KOPT-K1 (cell line): ENCODE results near the gene CHSY1.
A peak's percentile ranks its signal among the peaks of the same experiment; 100 is the strongest.

Experiments used
- H3K27ac ChIP-seq: fragments of 200-600 bp; sonication (generic); 2 replicates; pipeline ENCODE4 v1.5.1; 2016; ENCODE audit warnings: antibody characterized with exemption, mild to moderate bottlenecking, low read depth, low read length; ENCODE audit not compliant: poor library complexity, severe bottlenecking
- H3K36me3 ChIP-seq: fragments of 200-600 bp; sonication (generic); 2 replicates; pipeline ENCODE4 v1.5.1; 2017; ENCODE audit warnings: antibody characterized with exemption, mild to moderate bottlenecking, low read length, moderate library complexity; ENCODE audit not compliant: insufficient read depth
- H3K9me3 ChIP-seq: fragments of 200-600 bp; sonication (generic); 2 replicates; pipeline ENCODE4 v1.5.1; 2017; ENCODE audit warnings: antibody characterized with exemption, low read length, mild to moderate bottlenecking; ENCODE audit not compliant: insufficient read depth, poor library complexity, severe bottlenecking

The CHSY1 gene

GRCh38 chr15:101198031-101198575 lies 53.7 kb downstream of the CHSY1 start:
- Histone ChIP-seq H3K36me3 (no peaks in the 10 kb centered on the region), H3K27ac (no peak overlapping the region), H3K9me3 (no peaks in the 10 kb centered on the region)

GRCh38 chr15:101194546-101195125 lies 57.2 kb downstream of the CHSY1 start:
- Histone ChIP-seq H3K9me3 (no peaks in the 10 kb centered on the region), H3K36me3 (no peaks in the 10 kb centered on the region), H3K27ac (peak overlapping the region; percentile 15)

- Histone ChIP-seq H3K27ac (peak overlapping the region; percentile 15), H3K36me3 (no peaks in the 10 kb centered on the region), H3K9me3 (no peaks in the 10 kb centered on the region)
These were observed 57.9 kb downstream of the CHSY1 start for GRCh38 chr15:101193806-101194545.

- H3K9me3 ChIP-seq, result no peaks in the 10 kb centered on the region
- H3K36me3 ChIP-seq, result no peaks in the 10 kb centered on the region
- no peak overlapping the region for H3K27ac ChIP-seq
These were observed 58.7 kb downstream of the CHSY1 start for GRCh38 chr15:101193120-101193644.

DNA sequence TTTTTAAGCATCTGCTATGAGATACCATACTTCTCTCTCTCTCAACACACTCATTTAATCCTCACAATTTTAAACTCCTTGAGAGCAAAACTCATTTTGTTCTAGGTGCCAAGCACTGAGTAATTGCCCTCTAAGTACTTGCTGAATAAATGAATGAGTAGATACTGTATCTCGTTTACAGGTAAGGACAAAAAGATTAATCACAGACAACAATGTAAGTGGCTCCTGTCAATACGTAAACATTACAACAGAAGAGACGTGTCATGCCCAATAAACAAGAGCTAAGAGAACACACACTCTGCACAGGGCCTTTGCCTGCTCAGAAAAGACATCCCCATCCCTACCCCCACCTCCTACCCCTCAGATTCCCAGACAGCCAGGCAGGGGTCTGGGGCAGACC lies 59.8 kb downstream of the CHSY1 start:
- no peak overlapping the region for H3K27ac ChIP-seq
- no peaks in the 10 kb centered on the region for H3K9me3 ChIP-seq
- H3K36me3 ChIP-seq, result no peaks in the 10 kb centered on the region; the same call in 1 of the 2 replicates

DNA sequence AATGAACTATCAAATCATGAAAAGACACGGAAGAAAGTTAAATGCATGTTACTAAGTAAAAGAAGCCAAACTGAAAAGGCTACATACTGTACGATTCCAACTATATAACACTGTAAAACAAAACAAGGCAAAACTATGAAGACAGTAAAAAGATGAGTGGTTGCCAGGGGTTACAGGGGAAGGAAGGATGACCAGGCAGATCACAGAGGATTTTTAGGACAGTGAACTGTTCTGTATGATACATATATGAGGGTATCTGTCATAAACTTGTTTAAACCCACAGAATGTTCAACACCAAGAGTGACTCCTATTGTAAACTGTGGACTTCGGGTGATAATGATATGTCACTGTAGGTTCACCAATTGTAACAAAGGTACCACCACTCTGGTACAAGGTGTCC lies 60.6 kb downstream of the CHSY1 start:
- H3K27ac ChIP-seq, result no peak overlapping the region
- H3K9me3 ChIP-seq, result no peaks in the 10 kb centered on the region
- peaks cover 6% of the 10 kb centered on the region; the same call in 1 of the 2 replicates for H3K36me3 ChIP-seq

DNA sequence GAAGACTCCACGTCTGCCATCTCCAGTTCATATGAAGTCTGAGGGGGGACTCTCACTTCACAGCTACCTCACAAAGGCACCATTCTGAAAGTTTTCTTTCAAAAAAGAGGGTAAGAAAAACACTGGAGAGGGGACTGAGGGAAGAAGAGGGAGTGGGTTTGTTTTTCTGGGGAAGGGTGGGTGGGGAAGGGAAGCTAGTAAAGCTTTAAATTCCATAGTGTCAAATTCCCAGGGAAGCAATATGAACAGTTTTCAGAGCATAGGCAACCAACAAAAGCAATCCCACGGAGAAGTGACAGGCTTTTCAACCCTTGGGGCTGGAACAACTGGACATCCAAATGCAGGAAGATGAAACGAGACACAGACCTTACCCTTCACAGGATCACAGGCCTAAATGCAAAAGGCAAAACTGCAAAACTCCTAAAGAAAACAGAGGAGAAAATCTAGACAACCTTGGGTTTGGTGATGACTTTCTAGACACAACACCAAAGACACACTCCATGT lies 61.7 kb downstream of the CHSY1 start:
- H3K27ac ChIP-seq, result no peak overlapping the region
- H3K36me3 ChIP-seq, result peaks cover 6% of the 10 kb centered on the region; the same call in 1 of the 2 replicates
- H3K9me3 ChIP-seq, result no peaks in the 10 kb centered on the region

DNA sequence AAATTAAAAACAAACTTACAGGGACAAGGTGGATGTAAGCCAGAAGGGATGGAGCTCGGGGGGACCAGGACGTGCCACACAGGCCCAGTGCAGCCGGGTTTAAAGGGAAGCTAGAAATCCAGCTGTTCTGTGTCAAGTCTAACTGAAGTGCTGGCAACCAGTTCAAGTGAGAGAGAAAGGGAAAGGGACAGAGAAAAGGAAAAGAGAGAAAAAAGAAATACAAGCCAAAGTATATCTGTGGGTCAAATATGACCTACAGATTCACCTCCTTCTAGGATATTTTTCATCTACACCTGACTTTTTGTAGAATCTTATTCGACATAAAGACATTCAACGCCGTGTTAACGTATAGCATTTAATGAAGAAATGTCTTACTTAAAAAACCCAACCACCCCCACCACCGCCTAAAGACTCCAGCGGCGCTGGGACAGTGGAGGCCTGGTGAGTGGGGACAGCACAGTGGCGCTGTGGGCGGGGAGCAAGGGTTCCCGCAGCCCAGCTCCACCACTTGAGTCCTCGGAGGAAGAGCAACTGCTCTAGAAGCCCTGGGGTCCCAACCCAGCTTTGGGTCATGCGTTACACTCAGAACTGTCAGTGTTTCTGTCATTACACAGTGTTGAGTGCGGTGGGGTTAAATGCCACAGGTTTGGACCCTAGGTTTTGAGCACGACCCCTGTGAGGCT lies 62.3 kb downstream of the CHSY1 start:
- peaks cover 6% of the 10 kb centered on the region; the same call in 1 of the 2 replicates for H3K36me3 ChIP-seq
- no peaks in the 10 kb centered on the region for H3K9me3 ChIP-seq
- H3K27ac ChIP-seq, result no peak overlapping the region

GRCh38 chr15:101188637-101189408 lies 63.0 kb downstream of the CHSY1 start:
- H3K9me3 ChIP-seq, result no peaks in the 10 kb centered on the region
- no peak overlapping the region for H3K27ac ChIP-seq
- peaks cover 6% of the 10 kb centered on the region; the same call in 1 of the 2 replicates for H3K36me3 ChIP-seq

DNA sequence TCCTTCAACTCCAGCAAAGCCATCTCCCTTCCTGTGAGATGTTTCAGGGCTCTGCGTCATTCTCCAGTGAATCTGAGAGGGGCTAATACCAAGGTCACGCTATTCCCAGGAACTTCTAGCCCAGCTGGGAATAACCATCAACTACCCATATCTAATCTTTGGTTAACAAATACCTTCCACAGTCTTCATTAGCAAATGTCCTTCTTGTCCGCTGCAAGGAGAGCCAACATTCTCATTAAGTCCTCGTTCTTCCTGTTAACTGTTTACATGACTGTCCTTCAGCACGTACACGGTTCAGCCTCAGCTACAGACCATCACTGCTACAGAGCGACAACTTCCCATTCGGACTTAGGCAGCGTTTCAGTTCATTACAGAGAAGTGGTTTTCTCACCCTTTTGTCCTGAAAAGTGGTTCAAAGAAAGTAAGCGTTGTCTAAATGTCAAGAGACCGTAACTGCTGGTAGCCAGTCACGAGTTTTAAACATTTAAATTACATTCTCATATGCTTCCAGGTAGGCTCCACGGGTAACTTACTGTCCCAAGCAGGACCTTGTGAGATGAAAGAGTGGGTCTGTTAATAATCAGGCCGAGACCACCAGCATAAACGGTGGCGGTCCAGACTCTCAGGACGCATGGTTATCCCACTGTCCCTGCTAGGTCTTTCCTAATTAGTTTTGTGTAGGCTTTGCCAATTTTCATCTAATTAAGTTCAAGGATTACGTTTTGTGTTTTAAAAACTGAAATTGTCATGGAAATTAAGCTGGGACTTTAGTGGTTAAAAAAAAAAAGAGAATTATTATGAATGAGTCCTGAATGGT lies 63.8 kb downstream of the CHSY1 start:
- H3K36me3 ChIP-seq, result peaks cover 12% of the 10 kb centered on the region; the same call in 1 of the 2 replicates
- H3K27ac ChIP-seq, result no peak overlapping the region

DNA sequence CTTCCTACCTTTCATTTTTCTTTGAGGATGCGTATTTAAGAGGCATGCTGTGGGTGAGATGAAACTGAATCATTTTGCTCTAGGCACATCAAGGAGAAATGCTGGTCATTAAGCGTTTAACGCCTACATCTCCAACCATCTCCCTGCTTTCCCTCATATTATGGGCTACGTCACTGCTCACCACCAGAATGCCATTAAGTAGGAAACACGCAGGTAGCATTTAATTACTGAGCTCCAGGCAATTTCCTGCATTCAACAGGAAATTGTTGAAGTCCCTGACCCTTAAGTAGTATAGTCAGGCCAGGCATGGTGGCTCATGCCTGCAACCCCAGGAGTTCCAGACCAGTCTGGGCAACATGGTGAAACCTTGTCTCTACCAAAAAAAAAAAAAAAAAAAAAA lies 66.1 kb downstream of the CHSY1 start:
- no peak overlapping the region for H3K27ac ChIP-seq
- H3K36me3 ChIP-seq, result peaks cover 12% of the 10 kb centered on the region; the same call in 1 of the 2 replicates
- no peaks in the 10 kb centered on the region for H3K9me3 ChIP-seq

More for the DNA sequence above, 63.8 kb downstream of the CHSY1 start:
- H3K9me3 ChIP-seq, result no peaks in the 10 kb centered on the region

DNA sequence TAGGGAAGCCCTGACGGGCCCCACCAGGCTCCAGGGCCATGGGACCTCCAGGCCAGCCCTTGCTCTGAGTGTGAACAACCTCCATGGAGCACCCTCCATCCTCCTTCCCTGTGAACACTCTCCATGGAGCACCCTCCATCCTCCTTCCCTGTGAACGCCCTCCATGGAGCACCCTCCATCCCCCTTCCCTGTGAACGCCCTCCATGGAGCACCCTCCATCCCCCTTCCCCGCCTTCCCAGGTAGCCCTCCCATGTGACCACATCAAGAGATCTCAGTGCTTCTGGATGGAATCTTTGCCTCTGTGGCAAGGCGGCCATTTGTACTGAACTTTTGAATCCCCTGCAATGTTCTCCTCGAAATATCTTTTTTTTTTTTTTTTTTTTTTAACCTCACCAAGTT lies 66.5 kb downstream of the CHSY1 start:
- Histone ChIP-seq H3K9me3 (no peaks in the 10 kb centered on the region), H3K27ac (no peak overlapping the region), H3K36me3 (peaks cover 12% of the 10 kb centered on the region; the same call in 1 of the 2 replicates)

DNA sequence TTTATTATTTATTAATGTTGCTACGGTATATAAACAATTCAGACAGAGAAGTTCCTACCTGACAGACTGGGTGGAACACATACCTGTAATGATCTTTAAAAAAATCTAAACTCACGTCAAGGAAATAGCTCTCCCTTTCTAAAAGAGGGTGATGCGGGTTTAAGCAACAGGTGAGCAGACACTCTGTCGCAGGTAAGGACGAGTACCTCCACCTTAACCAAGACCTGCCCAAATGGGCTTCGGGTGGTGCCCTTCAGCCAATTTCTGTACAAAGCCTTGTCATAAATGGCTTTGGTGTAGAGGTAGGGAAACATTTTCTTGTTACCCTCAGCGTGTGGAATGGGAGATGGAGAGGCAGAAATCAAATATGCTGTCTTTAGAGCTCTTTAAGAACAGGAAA lies 67.0 kb downstream of the CHSY1 start:
- Histone ChIP-seq H3K9me3 (no peaks in the 10 kb centered on the region), H3K27ac (no peak overlapping the region), H3K36me3 (peaks cover 12% of the 10 kb centered on the region; the same call in 1 of the 2 replicates)

GRCh38 chr15:101183931-101184305 lies 67.9 kb downstream of the CHSY1 start:
- no peak overlapping the region for H3K27ac ChIP-seq
- H3K36me3 ChIP-seq, result peaks cover 15% of the 10 kb centered on the region
- H3K9me3 ChIP-seq, result no peaks in the 10 kb centered on the region
